NCI-H1436 (cell line): Measurements from ENCODE around the gene C20orf144.
"Not testable (repeated sequence)": the region's sequence is repeated elsewhere in the genome, so short reads cannot be mapped to it uniquely, and the experiment has no call there.

Source experiments
- DNase-seq: peaks from one replicate; lab custom pipeline; 2025; lab: John Stamatoyannopoulos, UW

Gene C20orf144

DNA sequence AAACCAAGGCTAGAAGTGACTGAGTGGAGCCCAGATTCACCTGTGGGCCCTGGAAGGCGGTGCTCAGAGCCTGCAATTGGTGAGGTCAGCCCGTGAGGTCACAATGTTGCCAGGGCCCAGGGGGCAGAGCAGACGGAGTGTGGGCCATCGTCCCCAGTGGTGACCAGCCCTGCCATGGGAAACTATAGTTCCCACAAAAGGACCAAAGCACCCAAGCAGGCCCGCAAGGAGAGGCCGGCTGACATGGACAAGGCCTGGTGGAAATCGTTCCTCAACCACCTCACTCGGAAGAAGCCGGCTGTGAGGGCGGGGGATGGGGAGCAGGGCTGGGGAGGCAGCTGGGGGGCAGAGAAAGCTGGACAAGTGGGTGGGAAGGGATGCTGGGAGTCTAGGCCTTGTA lies at the start of gene C20orf144:
Gene C20orf144 (plus strand): TSS at position 156 of the 400 bp plus-strand sequence. CDS start 19 bp downstream, at position 175.
- DNase-seq, result no peak

DNA sequence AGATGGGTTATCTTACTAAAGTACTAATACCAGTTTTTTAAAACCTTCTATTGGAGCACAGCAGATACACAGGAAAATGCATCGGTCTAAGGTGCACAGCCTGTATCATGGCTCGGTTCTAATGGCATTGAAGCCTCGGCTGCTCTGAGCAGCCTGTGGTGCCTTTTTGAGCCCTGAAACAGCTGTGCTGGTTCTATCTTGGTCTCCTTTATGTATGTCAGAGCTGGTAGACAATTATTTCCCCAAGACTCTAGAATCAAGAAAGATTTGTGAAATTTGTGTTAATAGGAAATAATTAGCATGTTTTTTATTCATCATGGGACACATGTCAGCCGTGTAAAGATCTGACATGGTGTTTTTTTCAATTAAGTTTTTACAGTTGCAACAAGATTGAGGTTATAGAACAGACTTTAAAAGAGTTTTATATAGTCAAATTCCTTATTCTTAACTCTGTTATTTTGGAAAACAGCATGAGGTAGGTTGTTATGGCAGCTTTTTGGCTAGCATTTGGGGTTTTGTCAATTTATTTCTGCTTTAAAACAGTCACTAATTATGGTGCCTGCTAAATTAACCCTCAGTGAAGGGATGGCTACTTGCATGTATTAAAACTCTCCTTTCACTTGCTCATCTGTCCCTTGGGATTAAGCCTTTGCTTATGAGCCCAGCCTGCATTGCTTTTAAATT lies 40.3 kb upstream of the C20orf144 start:
- DNase-seq, result no peak

- DNase-seq, result no peak
These were observed 39.3 kb upstream of the C20orf144 start for GRCh38 chr20:33622705-33623365.

DNA sequence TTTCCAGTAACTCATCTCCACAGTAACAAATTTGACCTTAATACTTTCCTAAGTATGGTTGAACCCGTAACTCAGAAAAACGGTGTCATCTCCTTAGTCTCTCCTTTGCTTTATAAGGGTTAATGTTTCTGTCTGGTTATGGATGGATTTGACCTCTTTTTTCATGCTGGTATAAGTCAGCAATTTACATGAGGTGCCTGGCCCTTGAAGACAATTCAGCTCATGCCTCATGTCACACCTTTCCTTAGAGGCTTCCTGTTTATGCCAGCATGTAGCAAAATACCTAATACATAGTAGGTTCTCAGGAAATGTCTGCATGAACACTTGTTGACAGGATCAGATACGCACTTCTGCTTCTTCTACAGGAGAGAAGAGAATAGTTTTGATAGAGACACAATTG lies 37.7 kb upstream of the C20orf144 start:
- no peak for DNase-seq

DNA sequence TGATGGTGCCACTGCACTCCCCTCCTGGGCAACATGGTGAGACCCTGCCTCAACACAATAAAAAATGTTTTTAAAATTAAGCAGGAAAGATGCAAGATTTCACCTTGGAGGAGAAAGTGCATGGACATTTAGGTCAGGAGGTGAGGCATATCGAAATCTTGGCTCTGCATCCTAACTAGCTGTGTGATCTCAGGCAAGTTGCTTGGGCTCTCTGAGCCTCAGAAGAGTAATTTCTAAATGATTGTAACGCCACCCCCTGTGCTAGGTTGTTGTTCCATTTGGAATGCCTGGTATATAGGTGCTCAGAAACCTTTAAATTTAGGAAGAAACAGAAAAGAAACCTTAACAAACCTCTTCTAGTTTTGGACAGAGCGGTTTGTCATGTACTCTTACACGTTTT lies 35.9 kb upstream of the C20orf144 start:
- DNase-seq, result no peak

DNA sequence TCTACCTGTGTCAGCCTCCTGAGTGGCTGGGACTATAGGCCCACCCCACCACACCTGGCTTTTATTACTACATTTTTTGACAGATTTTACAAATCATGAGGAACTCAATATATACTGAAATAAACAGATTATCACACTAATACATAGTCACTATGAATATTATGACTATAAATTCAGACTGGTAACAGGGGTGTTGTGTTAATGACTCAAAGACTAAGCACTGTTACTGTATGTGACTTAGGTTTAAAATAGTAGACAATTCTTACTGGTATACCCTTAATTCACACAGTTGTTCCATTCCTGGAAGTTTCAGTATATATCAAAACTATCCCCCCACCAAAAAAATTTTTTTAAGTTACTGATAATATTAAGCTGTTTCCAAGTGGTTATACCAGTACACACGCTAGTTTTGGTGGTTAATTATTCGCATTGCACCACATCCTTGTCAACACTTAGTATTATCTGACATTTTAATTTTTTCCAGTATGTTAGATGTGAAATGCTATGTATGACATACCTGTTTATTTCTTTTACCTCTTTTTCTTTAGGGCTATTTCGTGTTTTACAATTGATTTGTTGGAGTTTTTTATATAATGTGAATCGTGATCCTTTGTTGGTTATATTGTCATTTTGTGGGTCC lies 34.4 kb upstream of the C20orf144 start:
- no peak for DNase-seq

- no peak for DNase-seq
These were observed 32.6 kb upstream of the C20orf144 start for GRCh38 chr20:33629533-33629932.

- DNase-seq, result no peak
These were observed 32.1 kb upstream of the C20orf144 start for GRCh38 chr20:33629979-33630378.

GRCh38 chr20:33630507-33630906 lies 31.6 kb upstream of the C20orf144 start:
- DNase-seq, result no peak

- not testable (repeated sequence) for DNase-seq
These were observed 30.2 kb upstream of the C20orf144 start for GRCh38 chr20:33631910-33632309.

- DNase-seq, result no peak
These were observed 26.8 kb upstream of the C20orf144 start for GRCh38 chr20:33635341-33635740.

GRCh38 chr20:33636776-33637175 lies 25.4 kb upstream of the C20orf144 start:
- DNase-seq, result no peak

DNA sequence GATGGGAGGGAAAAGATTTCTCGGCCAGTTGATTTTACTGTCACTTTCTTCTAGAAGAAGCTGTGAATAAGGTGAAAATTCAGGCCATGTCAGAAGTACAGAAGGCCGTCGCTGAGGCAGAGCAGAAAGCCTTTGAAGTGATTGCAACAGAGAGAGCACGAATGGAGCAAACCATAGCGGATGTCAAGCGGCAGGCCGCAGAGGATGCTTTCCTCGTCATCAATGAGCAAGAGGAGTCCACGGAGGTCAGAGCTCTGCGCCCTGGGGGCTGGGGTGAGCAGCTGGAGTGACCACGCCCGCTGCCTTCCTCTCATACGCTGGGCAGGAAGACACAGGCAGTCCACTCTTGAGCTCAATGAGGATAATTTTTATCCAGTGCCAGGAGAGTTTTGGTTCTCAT lies 21.8 kb upstream of the C20orf144 start:
- no peak for DNase-seq

- no peak for DNase-seq
These were observed 17.6 kb upstream of the C20orf144 start for GRCh38 chr20:33644313-33645071.

DNA sequence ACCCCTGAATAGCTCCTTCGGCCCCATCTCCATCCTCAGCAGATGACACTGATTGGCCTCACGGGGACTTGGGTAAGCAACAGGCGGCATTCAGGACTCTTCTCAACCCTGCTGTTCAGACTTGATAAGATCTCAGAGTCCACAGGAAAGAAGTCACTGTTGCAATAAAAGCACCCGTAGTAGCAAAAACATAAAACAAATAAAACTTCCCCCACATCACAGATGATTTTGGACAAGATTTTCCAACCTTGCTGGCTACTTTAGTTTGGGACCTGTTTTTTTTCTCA lies 17.1 kb upstream of the C20orf144 start:
- no peak for DNase-seq

- no peak for DNase-seq
These were observed 16.7 kb upstream of the C20orf144 start for GRCh38 chr20:33645396-33645795.

GRCh38 chr20:33646191-33646590 lies 15.9 kb upstream of the C20orf144 start:
- DNase-seq, result no peak

GRCh38 chr20:33646959-33647602 lies 15.0 kb upstream of the C20orf144 start:
- DNase-seq, result not testable (repeated sequence)

DNA sequence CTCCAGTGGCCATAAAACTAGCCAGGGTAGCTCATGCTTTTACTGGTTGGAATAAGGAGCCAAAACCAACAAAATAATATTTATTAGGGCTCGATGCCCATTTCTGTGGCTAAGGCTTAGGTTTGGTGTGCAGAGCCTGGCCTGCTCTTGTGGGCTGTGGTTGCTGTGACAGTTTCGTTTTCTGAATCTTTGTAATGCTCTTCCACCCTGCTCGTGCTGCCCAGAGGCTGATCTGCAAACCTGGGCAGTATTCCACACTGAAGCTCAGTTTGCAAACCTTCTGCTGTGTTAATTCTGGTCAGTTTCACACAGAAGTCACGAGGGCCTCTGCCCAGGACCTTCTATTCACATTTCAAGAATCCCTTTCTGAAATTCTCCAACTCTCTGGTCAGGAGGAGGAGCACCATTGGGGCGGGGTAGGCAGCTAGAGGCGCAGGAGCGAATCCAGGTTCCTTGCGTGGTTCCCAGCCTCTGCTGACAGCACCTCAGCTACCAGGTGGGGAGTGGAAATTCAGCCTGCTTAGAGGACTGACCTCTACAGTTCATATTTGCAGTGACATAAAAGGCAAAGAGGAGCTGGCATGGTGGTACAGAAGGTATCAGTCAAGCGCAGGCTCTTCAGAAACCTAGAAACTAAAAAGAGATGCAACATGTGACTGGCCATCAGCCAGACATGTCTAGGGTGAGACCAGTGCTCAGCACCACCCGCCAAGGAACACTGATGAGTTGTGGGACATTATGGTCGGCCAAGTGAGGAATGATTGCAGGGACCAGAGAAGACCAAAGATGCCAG lies 14.3 kb upstream of the C20orf144 start:
- DNase-seq, result no peak

DNA sequence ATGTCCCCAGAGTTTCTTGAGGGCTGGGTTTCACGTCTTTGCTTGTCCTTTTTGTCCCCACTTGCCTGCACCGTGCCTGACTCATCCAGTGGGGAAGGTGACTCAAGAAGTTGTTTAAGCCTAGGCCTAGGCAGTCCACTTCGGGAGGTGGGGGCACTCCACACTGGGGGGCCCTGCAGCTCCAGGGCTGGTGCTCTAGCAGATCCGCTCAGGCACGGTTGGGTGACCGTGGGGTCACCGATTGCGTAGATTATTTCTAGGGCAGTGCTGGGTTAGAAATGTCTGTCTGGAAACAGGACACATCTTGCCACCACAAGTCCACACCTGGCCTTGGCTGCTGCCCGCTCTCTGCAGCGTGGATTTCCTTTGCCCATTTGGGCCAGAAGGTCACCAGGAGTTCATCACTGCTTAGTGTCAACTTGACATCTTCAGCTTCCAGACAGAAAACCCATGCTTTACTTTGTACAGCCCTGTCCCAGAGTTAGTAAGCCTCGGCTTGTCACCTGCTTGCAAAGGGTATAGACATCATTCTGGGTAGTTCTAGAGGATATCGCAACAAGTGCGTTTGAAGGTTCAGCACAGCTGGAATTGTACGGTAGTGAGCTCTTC lies 13.6 kb upstream of the C20orf144 start:
- DNase-seq, result no peak

- DNase-seq, result no peak
These were observed 12.9 kb upstream of the C20orf144 start for GRCh38 chr20:33649201-33649681.
